Measurements from ENCODE around the gene TAF3. TPM values are rescaled to one million over a fixed set of nuclear protein-coding genes. Genes with fewer than 3 reads are reported as not detected.

Gene TAF3
- total RNA-seq, 1 experiment from 2014 or later, result 14.5 TPM

DNA sequence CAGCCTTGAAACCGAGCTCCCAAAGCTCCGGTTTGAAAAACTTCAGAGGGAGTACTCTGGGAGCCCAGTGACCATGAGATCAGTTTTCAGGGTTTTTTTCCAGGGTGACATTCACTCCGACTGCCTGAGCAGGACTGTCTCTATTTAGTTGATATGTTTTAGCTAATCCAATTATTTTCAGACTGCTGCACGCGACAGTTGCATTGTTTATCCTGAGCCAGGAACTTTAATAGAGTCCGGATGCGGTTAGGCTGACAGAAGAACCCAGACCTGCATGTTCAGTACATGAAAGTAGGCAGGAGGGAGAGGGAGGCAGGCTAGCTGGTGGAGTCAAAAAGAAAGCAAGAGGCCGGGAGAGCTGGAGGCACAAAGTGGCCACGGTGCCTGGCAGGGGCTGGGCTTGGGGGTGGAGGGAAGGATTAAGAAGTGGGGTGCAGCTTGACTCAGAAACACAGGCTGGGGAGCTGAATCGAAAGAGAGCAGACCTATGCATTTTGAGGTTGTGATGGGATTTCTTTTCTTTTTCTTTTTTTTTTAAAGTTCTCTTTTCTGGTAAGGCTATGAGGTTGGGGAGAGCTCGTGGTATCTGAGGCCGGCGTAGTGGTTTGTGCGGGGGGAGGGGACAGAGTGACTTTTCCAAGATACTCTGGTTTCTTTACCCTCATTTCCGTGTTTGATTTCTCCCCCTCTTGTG lies 241.9 kb downstream of the TAF3 start:
- Mint-ChIP-seq H3K27me3 (ENCODE audit: unreplicated experiment) (no peaks in the 10 kb centered on the region), H3K4me1 (ENCODE audit: low read depth, unreplicated experiment) (no peaks in the 10 kb centered on the region), H3K4me3 (ENCODE audit: low read depth, unreplicated experiment) (no peak overlapping the region), H3K36me3 (ENCODE audit: insufficient read depth, unreplicated experiment) (peaks cover 16% of the 10 kb centered on the region), H3K27ac (ENCODE audit: unreplicated experiment) (no peak overlapping the region), H3K9me3 (ENCODE audit: low read depth, unreplicated experiment) (no peaks in the 10 kb centered on the region)
- DNase-seq, result no peak
- CTCF ChIA-PET, result interaction anchor here (0.5 kb wide), 1 partner anchor 401 kb away, joined by 4 read pairs; no protein-coding TSS in a partner anchor
- no TSS peak for BruUV-seq (replicated peaks)
- TF ChIP-seq, protein P1, sequence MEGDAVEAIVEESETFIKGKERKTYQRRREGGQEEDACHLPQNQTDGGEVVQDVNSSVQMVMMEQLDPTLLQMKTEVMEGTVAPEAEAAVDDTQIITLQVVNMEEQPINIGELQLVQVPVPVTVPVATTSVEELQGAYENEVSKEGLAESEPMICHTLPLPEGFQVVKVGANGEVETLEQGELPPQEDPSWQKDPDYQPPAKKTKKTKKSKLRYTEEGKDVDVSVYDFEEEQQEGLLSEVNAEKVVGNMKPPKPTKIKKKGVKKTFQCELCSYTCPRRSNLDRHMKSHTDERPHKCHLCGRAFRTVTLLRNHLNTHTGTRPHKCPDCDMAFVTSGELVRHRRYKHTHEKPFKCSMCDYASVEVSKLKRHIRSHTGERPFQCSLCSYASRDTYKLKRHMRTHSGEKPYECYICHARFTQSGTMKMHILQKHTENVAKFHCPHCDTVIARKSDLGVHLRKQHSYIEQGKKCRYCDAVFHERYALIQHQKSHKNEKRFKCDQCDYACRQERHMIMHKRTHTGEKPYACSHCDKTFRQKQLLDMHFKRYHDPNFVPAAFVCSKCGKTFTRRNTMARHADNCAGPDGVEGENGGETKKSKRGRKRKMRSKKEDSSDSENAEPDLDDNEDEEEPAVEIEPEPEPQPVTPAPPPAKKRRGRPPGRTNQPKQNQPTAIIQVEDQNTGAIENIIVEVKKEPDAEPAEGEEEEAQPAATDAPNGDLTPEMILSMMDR (IDR thresholded peaks at IDR 0.05; ENCODE audit: unreplicated experiment), result no peak
- intact Hi-C loops (cut with micrococcal nuclease; ENCODE audit: unreplicated experiment), result no loop called here

DNA sequence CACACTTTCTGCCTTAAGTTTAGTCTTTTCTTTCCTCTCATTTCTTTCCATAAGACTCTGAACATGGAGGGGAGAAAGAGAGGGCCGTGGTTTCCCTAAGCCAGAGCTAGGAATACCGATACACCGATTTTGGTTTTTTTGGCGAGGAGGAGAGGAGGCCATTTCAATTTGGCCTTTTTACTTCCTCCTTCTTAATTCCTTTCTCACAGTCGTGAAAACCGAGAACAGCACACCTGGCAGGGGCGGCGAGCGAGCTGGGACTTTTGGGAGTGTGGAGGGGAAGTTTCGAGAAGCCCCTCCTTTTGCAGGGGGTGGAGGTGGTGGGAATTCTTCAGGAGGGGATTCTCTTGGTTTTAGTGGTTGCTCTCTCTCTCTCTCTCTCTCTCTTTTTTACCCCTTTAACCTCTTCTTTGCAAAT lies 242.4 kb downstream of the TAF3 start:
- no peaks in the 10 kb centered on the region for H3K27me3 Mint-ChIP-seq (ENCODE audit: unreplicated experiment)
- intact Hi-C loops (cut with micrococcal nuclease; ENCODE audit: unreplicated experiment), result no loop called here
- DNase-seq, result no peak
- no TSS peak for BruUV-seq (replicated peaks)
- TF ChIP-seq, protein P1 (IDR thresholded peaks at IDR 0.05; ENCODE audit: unreplicated experiment), result no peak
- peaks cover 18% of the 10 kb centered on the region for H3K36me3 Mint-ChIP-seq (ENCODE audit: insufficient read depth, unreplicated experiment)
- no peaks in the 10 kb centered on the region for H3K4me1 Mint-ChIP-seq (ENCODE audit: low read depth, unreplicated experiment)
- H3K9me3 Mint-ChIP-seq (ENCODE audit: low read depth, unreplicated experiment), result no peaks in the 10 kb centered on the region
- CTCF ChIA-PET, result no interaction called here
- H3K27ac Mint-ChIP-seq (ENCODE audit: unreplicated experiment), result no peak overlapping the region
- no peak overlapping the region for H3K4me3 Mint-ChIP-seq (ENCODE audit: low read depth, unreplicated experiment)

DNA sequence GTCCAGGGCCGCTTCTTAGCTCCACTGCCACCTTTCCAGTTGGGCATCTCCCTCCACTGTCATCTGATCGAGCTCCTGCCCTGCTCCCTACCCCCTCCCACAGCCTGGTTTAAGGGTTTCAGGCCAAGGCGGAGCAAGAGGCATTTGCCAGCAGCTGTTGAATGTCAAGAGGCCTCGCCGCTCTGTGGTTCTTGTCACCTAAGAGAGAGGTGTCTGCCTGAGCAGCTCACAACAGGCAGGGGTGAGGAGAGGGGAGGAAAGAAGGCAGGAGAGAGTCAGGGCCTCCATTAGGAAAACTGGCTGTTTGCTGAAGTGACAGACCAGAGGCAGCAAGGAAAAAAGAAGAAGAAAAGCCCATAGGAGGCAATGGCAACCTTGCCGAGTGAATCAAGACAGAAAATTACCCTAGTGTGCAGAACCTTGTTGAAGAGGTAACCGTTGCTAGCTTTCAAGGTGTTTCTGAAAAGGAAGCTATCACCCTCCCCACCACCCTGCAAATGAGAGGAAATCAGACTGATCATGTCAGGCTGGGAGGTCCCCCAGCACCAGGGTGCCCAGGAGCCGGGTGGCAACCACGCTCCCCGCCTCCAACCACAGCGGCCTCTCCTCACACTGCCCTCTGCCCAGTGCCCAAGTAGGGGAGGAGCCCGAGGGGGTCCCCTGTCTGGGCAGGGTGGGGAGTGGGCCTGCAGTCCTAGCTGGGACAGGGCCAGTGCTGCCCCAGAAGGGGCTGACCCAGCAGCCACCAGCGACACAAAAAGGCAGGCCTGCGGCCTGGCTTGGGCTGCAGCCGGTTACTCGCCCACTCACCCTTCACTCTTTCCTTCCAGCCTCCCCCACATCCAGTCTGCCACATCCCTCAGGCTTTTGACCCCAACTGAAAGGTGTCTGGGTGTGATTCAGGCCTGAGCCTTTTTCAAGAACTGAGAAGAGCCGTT lies 243.2 kb downstream of the TAF3 start:
- H3K4me3 Mint-ChIP-seq (ENCODE audit: low read depth, unreplicated experiment), result no peak overlapping the region
- H3K27me3 Mint-ChIP-seq (ENCODE audit: unreplicated experiment), result no peaks in the 10 kb centered on the region
- TF ChIP-seq, protein P1 (IDR thresholded peaks at IDR 0.05; ENCODE audit: unreplicated experiment), result no peak
- H3K27ac Mint-ChIP-seq (ENCODE audit: unreplicated experiment), result no peak overlapping the region
- no peaks in the 10 kb centered on the region for H3K4me1 Mint-ChIP-seq (ENCODE audit: low read depth, unreplicated experiment)
- intact Hi-C loops (cut with micrococcal nuclease; ENCODE audit: unreplicated experiment), result no loop called here
- CTCF ChIA-PET, result no interaction called here
- H3K36me3 Mint-ChIP-seq (ENCODE audit: insufficient read depth, unreplicated experiment), result peaks cover 23% of the 10 kb centered on the region
- no peak for DNase-seq
- BruUV-seq (replicated peaks), result no TSS peak
- H3K9me3 Mint-ChIP-seq (ENCODE audit: low read depth, unreplicated experiment), result no peaks in the 10 kb centered on the region

DNA sequence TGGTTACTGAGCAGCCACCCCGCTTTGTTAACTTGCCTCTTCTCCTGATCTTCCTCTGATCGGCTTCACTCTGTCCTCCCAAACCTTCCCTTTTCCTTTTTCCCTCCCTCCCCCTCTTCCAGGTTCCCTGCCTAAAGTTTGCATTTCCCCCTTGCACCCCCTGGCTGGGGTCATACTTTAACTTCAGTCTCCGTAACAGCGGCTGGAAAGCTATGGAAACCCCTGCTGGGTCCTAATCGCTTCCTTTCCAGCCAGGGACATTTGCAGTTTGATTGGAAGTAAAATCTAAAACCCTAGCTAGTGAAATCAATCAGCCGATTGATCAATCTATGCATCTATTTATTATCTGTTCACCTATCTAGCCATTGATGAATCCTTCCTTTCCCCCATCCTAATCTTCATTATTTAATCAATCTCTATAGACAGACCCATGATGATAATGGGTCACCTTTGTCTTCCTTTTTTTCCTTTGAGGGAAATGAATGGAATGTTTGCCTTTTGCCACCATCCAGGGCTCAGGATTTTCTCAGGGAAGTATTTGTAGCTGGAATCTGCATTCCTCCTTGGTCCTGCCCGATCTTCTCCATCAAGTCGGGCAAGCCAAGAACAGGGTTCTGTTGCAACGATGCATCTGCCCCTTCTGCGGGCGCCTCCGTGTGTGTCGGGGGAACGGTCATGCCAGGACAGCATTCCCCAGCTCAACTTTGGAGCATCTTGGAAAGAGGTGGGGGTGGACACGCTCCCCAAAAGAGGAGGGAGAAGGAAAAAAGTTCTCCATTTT lies 245.0 kb downstream of the TAF3 start:
- Mint-ChIP-seq H3K4me1 (ENCODE audit: low read depth, unreplicated experiment) (no peaks in the 10 kb centered on the region), H3K27me3 (ENCODE audit: unreplicated experiment) (no peaks in the 10 kb centered on the region), H3K36me3 (ENCODE audit: insufficient read depth, unreplicated experiment) (peaks cover 20% of the 10 kb centered on the region), H3K9me3 (ENCODE audit: low read depth, unreplicated experiment) (no peaks in the 10 kb centered on the region), H3K4me3 (ENCODE audit: low read depth, unreplicated experiment) (no peak overlapping the region), H3K27ac (ENCODE audit: unreplicated experiment) (no peak overlapping the region)
- BruUV-seq (replicated peaks), result no TSS peak
- CTCF ChIA-PET, result no interaction called here
- intact Hi-C loops (cut with micrococcal nuclease; ENCODE audit: unreplicated experiment), result no loop called here
- no peak for DNase-seq
- TF ChIP-seq, protein P1 (IDR thresholded peaks at IDR 0.05; ENCODE audit: unreplicated experiment), result no peak

All from Calu3 (cell line).